Esophagus muscularis mucosa (tissue), 4 donors: Measurements from ENCODE around the gene AKAP5. TPM values are rescaled to one million over a fixed set of nuclear protein-coding genes. Genes with fewer than 3 reads are reported as not detected.

ENCODE experiments used
- DNase-seq: peaks from one replicate; pipeline ENCODE4 v3.0.0-alpha.2; 2017; ENCODE audit errors: extremely low spot score
- H3K27ac ChIP-seq, 4 donors: fragments of 200-600 bp; sonication (generic); replicated peaks in 1 of 4; 1 replicate in 3 of 4; 2 replicates in 1 of 4; pipeline ENCODE4 v1.5.1; 2016 to 2019; ENCODE audit warnings: mild to moderate bottlenecking in 1 of 4
- H3K27me3 ChIP-seq, 4 donors: fragments of 200-600 bp; sonication (generic); one replicate each; pipeline versions ENCODE4 v1.5.1 to v1.6.0; 2016 to 2019
- H3K36me3 ChIP-seq, 4 donors: fragments of 200-600 bp; sonication (generic); one replicate each; pipeline ENCODE4 v1.5.1; 2016 to 2019
- H3K4me1 ChIP-seq, 4 donors: fragments of 200-600 bp; sonication (generic); one replicate each; pipeline ENCODE4 v1.5.1; 2016 to 2019
- H3K4me3 ChIP-seq, 4 donors: fragments of 200-600 bp; sonication (generic); 1 replicate in 2 of 4; 2 replicates in 2 of 4; pipeline ENCODE4 v1.5.1; 2016 to 2019; ENCODE audit warnings: mild to moderate bottlenecking in 4 of 4, moderate library complexity in 1 of 4
- H3K9me3 ChIP-seq, 4 donors: fragments of 200-600 bp; sonication (generic); 1 replicate in 3 of 4; 2 replicates in 1 of 4; pipeline ENCODE4 v1.5.1; 2016 to 2019
- CTCF ChIP-seq, 3 experiments: fragments of 200-600 bp in 2 of 3; fragments of 450-650 bp in 1 of 3; sonication (generic) in 2 of 3; IDR thresholded peaks; one replicate each; pipeline ENCODE4 v1.5.1; 2017 to 2019; ENCODE audit warnings: antibody characterized with exemption in 3 of 3, mild to moderate bottlenecking in 2 of 3, moderate library complexity in 1 of 3
- EP300 ChIP-seq: sonication (generic); formaldehyde crosslinking; IDR thresholded peaks from one replicate; pipeline ENCODE4 v1.6.1; 2017; ENCODE audit warnings: antibody characterized with exemption
- POLR2A ChIP-seq: fragments of 450-650 bp; IDR thresholded peaks from one replicate; pipeline ENCODE4 v1.6.1; 2017; ENCODE audit warnings: antibody characterized with exemption, moderate library complexity, mild to moderate bottlenecking, low read depth
- POLR2AphosphoS5 ChIP-seq, 2 donors: sonication (generic); formaldehyde crosslinking; IDR thresholded peaks; one replicate each; pipeline ENCODE4 v1.6.1; 2017; ENCODE audit warnings: antibody characterized with exemption in 2 of 2
- WGBS: methylation state at CpG from one replicate; pipeline ENCODE4 v1.1.5; 2018; 5-methylcytosine and 5-hydroxymethylcytosine counted together
- intact Hi-C: fragments of 100-400 bp; cut with DNase I; formaldehyde crosslinking; loops from one replicate; pipeline ENCODE4 v1.15.1; 2023
- total RNA-seq, 4 donors: library from RNA; depleted of rRNA; stranded (reverse); fragments of >200 nt; gene quantifications; one replicate each; pipeline versions ENCODE4 v1.1.0 to v1.2.1, GENCODE V29; 2016

The AKAP5 gene
- total RNA-seq, 4 donors from 2014 or later = 0.45 to 2.1 (median 1.4) TPM

DNA sequence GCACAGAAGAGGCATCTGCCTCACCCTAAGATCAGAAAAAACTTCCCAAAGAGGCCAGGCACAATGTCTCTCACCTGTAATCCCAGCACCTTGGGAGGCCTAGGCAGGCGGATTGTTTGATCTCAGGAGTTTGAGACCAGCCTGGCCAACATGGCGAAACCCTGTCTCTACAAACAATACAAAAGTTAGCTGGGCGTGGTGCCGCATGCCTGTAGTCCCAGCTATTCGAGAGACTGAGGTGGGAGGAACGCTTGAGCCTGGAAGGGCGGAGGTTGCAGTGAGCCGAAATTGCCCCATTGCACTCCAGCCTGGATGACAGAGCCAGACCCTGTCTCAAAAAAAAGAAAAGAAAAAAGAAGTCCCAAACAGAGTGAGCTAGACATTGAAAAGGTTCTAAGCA, 43.7 kb downstream of the AKAP5 start:
- H3K4me3 ChIP-seq = no peak overlapping the region
- H3K36me3 ChIP-seq = no peaks in the 10 kb centered on the region
- no peak for TF ChIP-seq EP300
- no peak for TF ChIP-seq CTCF (IDR thresholded peaks at IDR 0.05)
- no peak for TF ChIP-seq POLR2AphosphoS5 (IDR thresholded peaks at IDR 0.05)
- TF ChIP-seq POLR2A = no peak
- WGBS = 90% methylated on average over 8 of the region's 8 CpGs
- no peak for DNase-seq
- intact Hi-C loops = loop anchor here (10.0 kb wide), 1 partner anchor 174 kb away; no protein-coding TSS in a partner anchor
- no peaks in the 10 kb centered on the region for H3K9me3 ChIP-seq
- H3K27ac ChIP-seq = peak overlapping the region in 1 of 4 donors; percentile 14
- H3K27me3 ChIP-seq = no peaks in the 10 kb centered on the region
- peaks cover 43 to 80% (median 69%) of the 10 kb centered on the region in 4 donors for H3K4me1 ChIP-seq

DNA sequence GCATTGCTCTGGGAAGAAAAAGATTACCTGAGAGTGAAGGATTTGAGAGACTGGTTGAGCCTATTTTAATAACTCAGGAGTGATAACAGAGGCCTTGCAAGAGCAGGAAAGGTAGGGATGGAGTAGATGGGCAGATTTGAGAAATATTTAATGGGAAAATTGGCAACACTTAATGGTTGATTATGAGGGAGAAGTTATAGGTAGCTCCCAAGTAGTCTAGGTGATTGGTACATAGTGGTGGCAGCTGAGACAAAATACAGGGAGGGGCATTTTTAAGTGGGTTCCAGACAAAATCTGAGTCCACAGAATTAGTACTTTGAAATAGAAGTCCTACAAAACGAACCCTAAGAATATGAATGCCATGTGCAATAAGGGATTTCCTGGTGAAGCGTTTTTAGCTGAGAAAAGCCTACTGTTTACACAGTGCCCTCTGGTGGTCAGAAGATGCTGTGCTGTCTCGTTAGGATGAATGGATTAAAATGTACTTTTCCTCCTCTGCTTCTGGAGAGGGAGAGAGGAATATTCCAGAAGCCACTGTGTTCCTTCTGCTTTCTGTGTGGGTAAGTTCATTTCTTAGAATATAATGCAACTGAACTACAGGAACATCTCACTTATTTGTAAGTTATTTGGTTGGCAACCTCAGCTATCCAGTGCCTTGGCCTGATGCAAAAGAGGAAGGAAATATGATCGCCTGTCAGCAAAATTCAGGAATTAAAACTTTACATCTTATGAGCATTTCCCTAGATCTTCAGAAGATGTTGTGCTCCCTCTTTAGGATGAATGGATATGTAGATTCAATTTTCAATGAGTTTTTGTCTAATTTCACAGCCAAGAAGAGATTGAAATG, 45.7 kb downstream of the AKAP5 start:
- TF ChIP-seq POLR2A (no peak), CTCF (IDR thresholded peaks at IDR 0.05) (peak; percentile 88 to 92 (median 92)), EP300 (no peak), POLR2AphosphoS5 (IDR thresholded peaks at IDR 0.05) (peak in 1 of 2 donors; percentile 31)
- Histone ChIP-seq H3K27ac (peak overlapping the region in 2 of 4 donors; percentile 18 to 64), H3K9me3 (no peaks in the 10 kb centered on the region), H3K4me3 (no peak overlapping the region), H3K4me1 (peaks cover 46 to 94% (median 85%) of the 10 kb centered on the region in 4 donors), H3K27me3 (no peaks in the 10 kb centered on the region), H3K36me3 (no peaks in the 10 kb centered on the region)
- intact Hi-C loops = loop anchor here (5.0 kb wide), 1 partner anchor 34 kb away; no protein-coding TSS in a partner anchor
- 21% methylated on average over 4 of the region's 4 CpGs for WGBS
- DNase-seq = no peak

GRCh38 chr14:64513271-64513670, 48.0 kb downstream of the AKAP5 start:
- peaks cover 29 to 86% (median 70%) of the 10 kb centered on the region in 4 donors for H3K4me1 ChIP-seq
- WGBS = 94% methylated on average over 2 of the region's 2 CpGs
- intact Hi-C loops = loop anchor here (5.0 kb wide), 1 partner anchor 36 kb away; no protein-coding TSS in a partner anchor

DNA sequence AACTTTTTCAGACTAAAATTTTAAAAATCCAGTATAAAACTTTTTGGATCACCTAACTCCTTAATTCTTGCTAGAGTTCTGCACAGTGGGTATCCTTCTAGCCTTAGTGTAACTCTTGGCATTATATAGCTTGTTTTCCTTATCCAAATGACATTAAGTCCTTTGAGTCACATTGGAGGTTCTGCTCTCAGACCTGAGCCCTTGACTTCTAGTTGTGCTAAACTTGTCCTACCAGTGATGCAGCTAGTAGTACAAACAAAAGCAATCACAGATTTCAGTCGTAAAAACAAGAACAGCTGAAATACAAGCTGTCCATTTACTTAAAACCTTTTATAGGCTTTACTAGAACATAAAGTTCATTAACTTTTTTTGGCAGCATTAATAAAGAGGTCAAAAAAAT, 49.8 kb downstream of the AKAP5 start:
- 64% methylated on average over 1 of the region's 1 CpG for WGBS
- TF ChIP-seq CTCF (IDR thresholded peaks at IDR 0.05) (no peak), POLR2A (no peak)

More at GRCh38 chr14:64513271-64513670, 48.0 kb downstream of the AKAP5 start:
- H3K27ac ChIP-seq = no peak overlapping the region
- TF ChIP-seq EP300 (no peak), CTCF (IDR thresholded peaks at IDR 0.05) (no peak), POLR2AphosphoS5 (IDR thresholded peaks at IDR 0.05) (no peak), POLR2A (no peak)
- H3K4me3 ChIP-seq = no peak overlapping the region
- DNase-seq = no peak
- no peaks in the 10 kb centered on the region for H3K27me3 ChIP-seq
- no peaks in the 10 kb centered on the region for H3K36me3 ChIP-seq
- no peaks in the 10 kb centered on the region for H3K9me3 ChIP-seq

More for the DNA sequence above, 49.8 kb downstream of the AKAP5 start:
- intact Hi-C loops = no loop called here
- H3K4me3 ChIP-seq = no peak overlapping the region
- H3K4me1 ChIP-seq = peaks cover 29 to 70% (median 56%) of the 10 kb centered on the region in 4 donors
- H3K36me3 ChIP-seq = no peaks in the 10 kb centered on the region
- DNase-seq = no peak
- H3K27ac ChIP-seq = no peak overlapping the region
- no peaks in the 10 kb centered on the region for H3K27me3 ChIP-seq
- H3K9me3 ChIP-seq = no peaks in the 10 kb centered on the region
